ENCODE data around the gene CDON. TPM values are rescaled to one million over a fixed set of nuclear protein-coding genes. Genes with fewer than 3 reads are reported as not detected.

Gene CDON
- total RNA-seq, 1 donor from 2014 or later = 71.3 TPM

DNA sequence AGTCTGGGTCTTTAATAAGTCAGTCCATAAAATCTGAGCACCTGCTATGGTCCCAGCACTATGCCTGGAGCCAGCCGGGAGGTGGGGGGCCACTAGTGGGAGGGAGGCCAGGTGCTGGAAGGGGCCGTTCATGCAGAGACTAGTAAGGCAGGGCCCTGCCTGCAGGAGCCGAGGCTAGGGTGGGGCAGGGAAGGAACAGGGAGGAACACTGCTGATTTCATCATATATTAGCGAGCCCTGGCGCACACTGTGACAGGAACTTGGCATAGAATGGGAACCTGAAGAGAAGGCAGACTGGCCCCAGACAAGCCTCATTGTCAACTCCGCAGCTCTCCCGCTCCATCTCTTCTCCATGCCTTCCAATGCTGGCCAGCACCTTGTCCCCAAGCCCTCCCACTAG, 109.7 kb downstream of the CDON start:
- H3K36me3 Mint-ChIP-seq = peaks cover 28% of the 10 kb centered on the region
- H3F3A ChIP-seq (ENCODE audit: low read depth) = no peaks in the 10 kb centered on the region
- H4K20me1 ChIP-seq (ENCODE audit: low read depth) = no peaks in the 10 kb centered on the region
- no peak overlapping the region for H3K4me3 Mint-ChIP-seq
- no peak overlapping the region for H3K4me3 ChIP-seq
- H3K9ac ChIP-seq = no peak overlapping the region
- DNase-seq (ENCODE audit: low spot score) = no peak
- no peak overlapping the region for H3K27ac ChIP-seq
- TF ChIP-seq, protein P1, sequence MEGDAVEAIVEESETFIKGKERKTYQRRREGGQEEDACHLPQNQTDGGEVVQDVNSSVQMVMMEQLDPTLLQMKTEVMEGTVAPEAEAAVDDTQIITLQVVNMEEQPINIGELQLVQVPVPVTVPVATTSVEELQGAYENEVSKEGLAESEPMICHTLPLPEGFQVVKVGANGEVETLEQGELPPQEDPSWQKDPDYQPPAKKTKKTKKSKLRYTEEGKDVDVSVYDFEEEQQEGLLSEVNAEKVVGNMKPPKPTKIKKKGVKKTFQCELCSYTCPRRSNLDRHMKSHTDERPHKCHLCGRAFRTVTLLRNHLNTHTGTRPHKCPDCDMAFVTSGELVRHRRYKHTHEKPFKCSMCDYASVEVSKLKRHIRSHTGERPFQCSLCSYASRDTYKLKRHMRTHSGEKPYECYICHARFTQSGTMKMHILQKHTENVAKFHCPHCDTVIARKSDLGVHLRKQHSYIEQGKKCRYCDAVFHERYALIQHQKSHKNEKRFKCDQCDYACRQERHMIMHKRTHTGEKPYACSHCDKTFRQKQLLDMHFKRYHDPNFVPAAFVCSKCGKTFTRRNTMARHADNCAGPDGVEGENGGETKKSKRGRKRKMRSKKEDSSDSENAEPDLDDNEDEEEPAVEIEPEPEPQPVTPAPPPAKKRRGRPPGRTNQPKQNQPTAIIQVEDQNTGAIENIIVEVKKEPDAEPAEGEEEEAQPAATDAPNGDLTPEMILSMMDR (IDR thresholded peaks at IDR 0.05) = no peak
- TF ChIP-seq EZH2 (IDR thresholded peaks at IDR 0.05) (no peak), EZH2phosphoT487 (IDR thresholded peaks at IDR 0.05) (no peak)
- H3K4me2 ChIP-seq = no peak overlapping the region
- H3K27me3 ChIP-seq = no peaks in the 10 kb centered on the region
- H3K9me3 ChIP-seq (ENCODE audit: low read depth) = no peaks in the 10 kb centered on the region
- H3K9me3 Mint-ChIP-seq = no peaks in the 10 kb centered on the region
- no peaks in the 10 kb centered on the region for H3K79me2 ChIP-seq (ENCODE audit: low read depth)
- no peak overlapping the region for H3K27ac Mint-ChIP-seq
- H3K4me1 Mint-ChIP-seq = peaks cover 24% of the 10 kb centered on the region
- no peaks in the 10 kb centered on the region for H3K36me3 ChIP-seq
- H2AFZ ChIP-seq (replicated peaks) = no peak overlapping the region
- H3K27me3 Mint-ChIP-seq (ENCODE audit: insufficient read depth, low read depth) = peaks cover 16% of the 10 kb centered on the region
- H3K4me1 ChIP-seq = peaks cover 5% of the 10 kb centered on the region

DNA sequence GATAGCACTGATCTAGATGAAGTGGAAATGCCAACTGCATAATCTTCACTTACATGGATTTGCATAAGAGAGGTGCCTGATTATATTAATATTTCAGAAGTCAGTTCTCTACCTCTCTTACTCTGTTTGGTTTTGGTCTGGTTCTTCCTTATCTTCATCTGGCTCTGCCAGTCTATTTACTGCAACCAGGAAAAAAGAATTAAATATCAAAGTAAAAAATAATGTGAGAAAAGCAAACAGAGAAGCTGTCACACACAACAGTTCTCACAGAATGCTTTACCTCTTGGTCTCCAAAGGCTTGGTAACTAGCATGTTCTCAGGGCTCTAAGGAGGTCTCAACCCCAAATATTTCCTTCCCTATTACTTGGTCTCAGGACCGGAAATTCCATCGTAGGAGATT, 110.1 kb downstream of the CDON start:
- H3K9me3 ChIP-seq (ENCODE audit: low read depth) = no peaks in the 10 kb centered on the region
- H3K27ac Mint-ChIP-seq = no peak overlapping the region
- no peaks in the 10 kb centered on the region for H4K20me1 ChIP-seq (ENCODE audit: low read depth)
- no peak overlapping the region for H3K4me3 ChIP-seq
- TF ChIP-seq, protein P1 (IDR thresholded peaks at IDR 0.05) = no peak
- TF ChIP-seq EZH2 (IDR thresholded peaks at IDR 0.05) (no peak), EZH2phosphoT487 (IDR thresholded peaks at IDR 0.05) (no peak)
- no peaks in the 10 kb centered on the region for H3K79me2 ChIP-seq (ENCODE audit: low read depth)
- H3K4me1 ChIP-seq = peaks cover 5% of the 10 kb centered on the region
- no peak overlapping the region for H3K4me3 Mint-ChIP-seq
- H3K27me3 Mint-ChIP-seq (ENCODE audit: insufficient read depth, low read depth) = peaks cover 16% of the 10 kb centered on the region
- peaks cover 24% of the 10 kb centered on the region for H3K4me1 Mint-ChIP-seq
- H3F3A ChIP-seq (ENCODE audit: low read depth) = no peaks in the 10 kb centered on the region
- no peak for DNase-seq (ENCODE audit: low spot score)
- H2AFZ ChIP-seq (replicated peaks) = no peak overlapping the region
- no peak overlapping the region for H3K4me2 ChIP-seq
- H3K27me3 ChIP-seq = no peaks in the 10 kb centered on the region
- H3K36me3 ChIP-seq = no peaks in the 10 kb centered on the region
- no peak overlapping the region for H3K9ac ChIP-seq
- no peak overlapping the region for H3K27ac ChIP-seq
- H3K36me3 Mint-ChIP-seq = peaks cover 24% of the 10 kb centered on the region
- no peaks in the 10 kb centered on the region for H3K9me3 Mint-ChIP-seq

DNA sequence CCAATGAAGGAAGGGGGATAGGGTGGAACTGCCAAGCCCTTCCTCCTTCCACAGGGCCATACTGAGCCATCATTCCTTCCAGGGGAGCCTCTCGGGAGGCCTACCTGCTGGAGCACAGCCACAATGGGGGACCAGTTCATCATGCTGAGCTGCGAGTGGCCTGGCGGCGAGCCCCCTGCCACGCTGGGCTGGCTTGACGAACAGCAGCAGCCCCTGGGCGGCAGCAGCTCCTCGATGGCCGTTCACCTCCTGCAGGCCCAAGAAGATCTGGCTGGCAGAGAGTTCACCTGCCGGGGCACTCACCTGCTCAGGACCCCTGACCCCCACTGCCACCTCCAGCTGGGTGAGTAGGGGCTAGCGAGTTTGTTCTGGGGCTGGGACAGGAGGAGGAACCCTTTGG, 110.9 kb downstream of the CDON start:
- Mint-ChIP-seq H3K27ac (peak overlapping the region; percentile 90), H3K4me3 (no peak overlapping the region), H3K4me1 (peaks cover 24% of the 10 kb centered on the region), H3K36me3 (peaks cover 19% of the 10 kb centered on the region), H3K9me3 (no peaks in the 10 kb centered on the region), H3K27me3 (ENCODE audit: insufficient read depth, low read depth) (peaks cover 16% of the 10 kb centered on the region)
- Histone ChIP-seq H3K4me3 (no peak overlapping the region), H3K79me2 (ENCODE audit: low read depth) (no peaks in the 10 kb centered on the region), H3K4me2 (no peak overlapping the region), H2AFZ (replicated peaks) (no peak overlapping the region), H3K9ac (no peak overlapping the region), H3K9me3 (ENCODE audit: low read depth) (no peaks in the 10 kb centered on the region), H3K27me3 (no peaks in the 10 kb centered on the region), H3K27ac (no peak overlapping the region), H3K4me1 (peaks cover 5% of the 10 kb centered on the region), H4K20me1 (ENCODE audit: low read depth) (no peaks in the 10 kb centered on the region), H3K36me3 (no peaks in the 10 kb centered on the region), H3F3A (ENCODE audit: low read depth) (no peaks in the 10 kb centered on the region)
- no peak for DNase-seq (ENCODE audit: low spot score)
- TF ChIP-seq, protein P1 (IDR thresholded peaks at IDR 0.05) = no peak
- no peak for TF ChIP-seq EZH2phosphoT487 (IDR thresholded peaks at IDR 0.05)
- no peak for TF ChIP-seq EZH2 (IDR thresholded peaks at IDR 0.05)
